Osteocyte (in vitro differentiated cells): Measurements from ENCODE around the gene CDK12. TPM values are rescaled to one million over a fixed set of nuclear protein-coding genes. Genes with fewer than 3 reads are reported as not detected.
"Not testable (repeated sequence)": the region's sequence is repeated elsewhere in the genome, so short reads cannot be mapped to it uniquely, and the experiment has no call there.

Source experiments
- DNase-seq: peaks from one replicate; pipeline ENCODE4 v3.0.0; 2021; ENCODE audit warnings: mixed read lengths; ENCODE audit not compliant: unreplicated experiment; ENCODE audit errors: extremely low spot score
- H3K27ac Mint-ChIP-seq: one replicate; pipeline ENCODE4 v1.8.0; 2021; ENCODE audit warnings: mild to moderate bottlenecking, mixed read lengths; ENCODE audit not compliant: unreplicated experiment
- H3K27me3 Mint-ChIP-seq: one replicate; pipeline ENCODE4 v1.8.0; 2021; ENCODE audit warnings: mixed read lengths; ENCODE audit not compliant: unreplicated experiment
- H3K36me3 Mint-ChIP-seq: one replicate; pipeline ENCODE4 v1.8.0; 2021; ENCODE audit warnings: mixed read lengths; ENCODE audit not compliant: unreplicated experiment
- H3K4me1 Mint-ChIP-seq: one replicate; pipeline ENCODE4 v1.8.0; 2021; ENCODE audit warnings: mixed read lengths; ENCODE audit not compliant: unreplicated experiment
- H3K4me3 Mint-ChIP-seq: one replicate; pipeline ENCODE4 v1.8.0; 2021; ENCODE audit warnings: mild to moderate bottlenecking, moderate library complexity, mixed read lengths; ENCODE audit not compliant: unreplicated experiment
- H3K9me3 Mint-ChIP-seq: one replicate; pipeline ENCODE4 v1.8.0; 2021; ENCODE audit warnings: mixed read lengths; ENCODE audit not compliant: unreplicated experiment
- total RNA-seq: library from RNA; stranded (reverse); gene quantifications from 2 replicates; pipeline ENCODE4 v1.2.1, GENCODE V29; 2021
- TF ChIP-seq, protein P1 (sequence below): fragments of 200-600 bp; sonication (generic); IDR thresholded peaks from 2 replicates; pipeline ENCODE4 v1.5.0; 2021; ENCODE audit warnings: antibody characterized with exemption, mild to moderate bottlenecking, moderate library complexity

CDK12 gene
- total RNA-seq, 1 donor from 2014 or later, result 59.0 TPM

DNA sequence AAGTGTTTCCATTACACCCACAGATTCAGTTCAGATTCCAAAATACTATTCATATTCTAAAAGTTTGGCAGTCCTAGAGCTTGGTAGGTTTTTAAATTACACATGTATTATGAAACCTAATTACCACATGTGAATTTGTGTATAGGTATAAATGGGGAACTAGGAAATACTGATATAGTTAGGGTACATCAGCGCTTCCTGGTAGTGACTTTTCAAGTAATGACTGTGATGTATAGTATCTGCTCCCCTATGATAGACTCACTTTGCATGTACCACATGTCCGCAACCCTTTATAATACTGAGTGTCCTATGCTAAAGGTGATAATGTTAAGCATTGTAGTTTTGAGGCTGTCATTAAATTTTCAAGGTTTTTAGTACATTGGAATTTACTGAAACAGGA lies 22.9 kb downstream of the CDK12 start:
- no peaks in the 10 kb centered on the region for H3K27me3 Mint-ChIP-seq
- DNase-seq, result no peak
- no peaks in the 10 kb centered on the region for H3K4me1 Mint-ChIP-seq
- TF ChIP-seq, protein P1, sequence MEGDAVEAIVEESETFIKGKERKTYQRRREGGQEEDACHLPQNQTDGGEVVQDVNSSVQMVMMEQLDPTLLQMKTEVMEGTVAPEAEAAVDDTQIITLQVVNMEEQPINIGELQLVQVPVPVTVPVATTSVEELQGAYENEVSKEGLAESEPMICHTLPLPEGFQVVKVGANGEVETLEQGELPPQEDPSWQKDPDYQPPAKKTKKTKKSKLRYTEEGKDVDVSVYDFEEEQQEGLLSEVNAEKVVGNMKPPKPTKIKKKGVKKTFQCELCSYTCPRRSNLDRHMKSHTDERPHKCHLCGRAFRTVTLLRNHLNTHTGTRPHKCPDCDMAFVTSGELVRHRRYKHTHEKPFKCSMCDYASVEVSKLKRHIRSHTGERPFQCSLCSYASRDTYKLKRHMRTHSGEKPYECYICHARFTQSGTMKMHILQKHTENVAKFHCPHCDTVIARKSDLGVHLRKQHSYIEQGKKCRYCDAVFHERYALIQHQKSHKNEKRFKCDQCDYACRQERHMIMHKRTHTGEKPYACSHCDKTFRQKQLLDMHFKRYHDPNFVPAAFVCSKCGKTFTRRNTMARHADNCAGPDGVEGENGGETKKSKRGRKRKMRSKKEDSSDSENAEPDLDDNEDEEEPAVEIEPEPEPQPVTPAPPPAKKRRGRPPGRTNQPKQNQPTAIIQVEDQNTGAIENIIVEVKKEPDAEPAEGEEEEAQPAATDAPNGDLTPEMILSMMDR, result no peak
- H3K27ac Mint-ChIP-seq, result no peak overlapping the region
- H3K4me3 Mint-ChIP-seq, result no peak overlapping the region
- H3K9me3 Mint-ChIP-seq, result no peaks in the 10 kb centered on the region
- peaks cover 11% of the 10 kb centered on the region for H3K36me3 Mint-ChIP-seq

DNA sequence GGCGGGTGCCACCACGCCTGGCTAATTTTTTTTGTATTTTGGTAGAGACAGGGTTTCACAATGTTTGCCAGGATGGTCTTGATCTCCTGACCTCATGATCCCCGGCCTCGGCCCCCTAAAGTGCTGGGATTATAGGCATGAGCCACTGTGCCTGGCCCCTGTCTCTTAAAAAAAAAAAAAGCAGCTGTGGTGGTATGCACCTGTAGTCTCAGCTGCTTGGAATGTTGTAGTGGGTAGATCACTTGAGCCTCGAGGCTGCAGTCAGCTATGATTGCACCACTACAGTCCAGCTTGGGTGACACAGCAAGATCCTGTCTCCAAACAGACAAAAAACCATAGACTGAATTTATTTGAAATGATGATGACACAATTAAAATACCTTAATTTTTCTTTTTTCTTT lies 24.3 kb downstream of the CDK12 start:
- Mint-ChIP-seq H3K27ac (no peak overlapping the region), H3K4me1 (no peaks in the 10 kb centered on the region), H3K9me3 (no peaks in the 10 kb centered on the region), H3K36me3 (peaks cover 11% of the 10 kb centered on the region), H3K27me3 (no peaks in the 10 kb centered on the region), H3K4me3 (no peak overlapping the region)
- DNase-seq, result no peak
- TF ChIP-seq, protein P1, result no peak

DNA sequence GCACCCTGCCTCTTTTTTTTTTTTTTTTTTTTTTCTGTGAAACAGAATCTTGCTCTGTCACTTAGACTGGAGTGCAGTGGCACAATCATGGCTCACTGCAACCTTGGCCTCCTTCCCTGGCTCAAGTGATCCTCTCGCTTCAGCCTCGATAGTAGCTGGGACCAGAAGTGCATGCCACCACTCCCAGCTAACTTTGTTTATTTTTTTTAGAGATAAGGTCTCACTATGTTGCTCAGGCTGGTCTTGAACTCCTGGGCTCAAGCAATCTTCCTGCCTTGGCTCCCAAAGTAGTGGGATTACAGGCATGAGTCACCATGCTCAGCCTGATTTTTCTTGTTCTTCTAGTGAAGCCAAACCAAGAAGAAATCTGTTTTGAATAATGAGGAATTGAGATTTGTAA lies 25.0 kb downstream of the CDK12 start:
- no peak overlapping the region for H3K27ac Mint-ChIP-seq

DNA sequence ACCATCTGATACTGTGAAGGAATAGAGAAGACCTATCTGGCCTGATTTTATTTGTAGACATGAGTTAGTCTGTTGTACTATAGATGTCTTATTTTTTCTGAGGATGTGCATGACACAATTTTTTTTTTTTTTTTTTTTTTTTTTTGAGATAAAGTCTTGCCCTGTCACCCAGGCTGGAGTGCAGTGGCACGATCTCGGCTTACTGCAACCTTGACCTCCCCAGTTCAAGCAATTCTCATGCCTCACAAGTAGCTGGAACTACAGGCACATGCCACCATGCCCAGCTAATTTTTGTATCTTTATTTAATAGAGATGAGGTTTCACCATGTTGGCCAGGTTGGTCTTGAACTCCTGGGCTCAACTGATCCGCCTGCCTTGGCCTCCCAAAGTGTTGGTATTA lies 26.2 kb downstream of the CDK12 start:
- not testable (repeated sequence) for DNase-seq, H3K27ac Mint-ChIP-seq, H3K4me1 Mint-ChIP-seq, H3K4me3 Mint-ChIP-seq, H3K27me3 Mint-ChIP-seq, H3K9me3 Mint-ChIP-seq
- peaks cover 12% of the 10 kb centered on the region for H3K36me3 Mint-ChIP-seq

More for the DNA sequence above, 25.0 kb downstream of the CDK12 start:
- no peak for DNase-seq
- H3K27me3 Mint-ChIP-seq, result no peaks in the 10 kb centered on the region
- TF ChIP-seq, protein P1, result no peak
- H3K9me3 Mint-ChIP-seq, result no peaks in the 10 kb centered on the region
- no peak overlapping the region for H3K4me3 Mint-ChIP-seq
- H3K36me3 Mint-ChIP-seq, result peaks cover 10% of the 10 kb centered on the region
- H3K4me1 Mint-ChIP-seq, result no peaks in the 10 kb centered on the region

DNA sequence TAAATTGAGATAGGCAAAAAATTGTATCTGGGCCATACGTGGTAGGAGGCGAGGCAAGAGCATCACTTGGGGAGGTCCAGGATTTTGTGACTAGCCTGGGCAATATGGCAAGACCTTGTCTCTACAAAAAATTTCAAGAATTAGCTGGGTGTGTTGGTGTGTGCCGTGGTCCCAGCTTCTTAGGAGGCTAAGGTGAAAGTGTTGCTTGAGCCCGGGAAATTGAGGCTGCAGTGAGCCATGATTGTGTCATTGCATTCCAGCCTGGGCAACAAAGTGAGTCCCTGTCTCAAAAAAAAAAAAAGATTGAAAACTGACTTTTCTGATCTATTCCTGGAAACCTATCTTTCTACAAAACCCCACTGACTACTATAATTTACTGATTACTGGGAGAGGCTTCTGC lies 26.7 kb downstream of the CDK12 start:
- no peak for DNase-seq
- H3K9me3 Mint-ChIP-seq, result no peaks in the 10 kb centered on the region
- H3K4me1 Mint-ChIP-seq, result no peaks in the 10 kb centered on the region
- peaks cover 14% of the 10 kb centered on the region for H3K36me3 Mint-ChIP-seq
- H3K4me3 Mint-ChIP-seq, result no peak overlapping the region
- no peak overlapping the region for H3K27ac Mint-ChIP-seq
- TF ChIP-seq, protein P1, result no peak
- H3K27me3 Mint-ChIP-seq, result no peaks in the 10 kb centered on the region

DNA sequence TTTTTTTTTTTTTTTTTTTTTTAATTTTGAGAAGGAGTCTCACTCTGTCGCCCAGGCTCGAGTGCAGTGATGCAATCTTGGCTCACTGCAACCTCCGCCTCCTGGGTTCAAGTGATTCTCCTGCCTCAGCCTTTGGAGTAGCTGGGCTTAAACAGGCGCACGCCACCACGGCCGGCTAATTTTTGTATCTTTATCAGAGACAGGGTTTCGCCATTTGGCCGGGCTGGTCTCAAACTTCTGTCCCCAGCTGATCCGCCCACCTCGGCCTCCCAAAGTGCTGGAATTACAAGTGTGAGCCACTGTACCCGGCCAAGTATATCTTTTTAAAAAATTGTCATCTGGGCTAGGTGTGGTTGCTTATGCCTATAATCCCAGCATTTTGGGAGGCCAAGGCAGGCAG lies 35.6 kb downstream of the CDK12 start:
- H3K4me3 Mint-ChIP-seq, H3K27ac Mint-ChIP-seq, H3K27me3 Mint-ChIP-seq, H3K4me1 Mint-ChIP-seq, H3K9me3 Mint-ChIP-seq, DNase-seq: not testable (repeated sequence)
- H3K36me3 Mint-ChIP-seq, result peaks cover 32% of the 10 kb centered on the region
